ENCODE results near the gene TAS2R42.
A peak's percentile ranks its signal among the peaks of the same experiment; 100 is the strongest.

TAS2R42 gene, protein sequence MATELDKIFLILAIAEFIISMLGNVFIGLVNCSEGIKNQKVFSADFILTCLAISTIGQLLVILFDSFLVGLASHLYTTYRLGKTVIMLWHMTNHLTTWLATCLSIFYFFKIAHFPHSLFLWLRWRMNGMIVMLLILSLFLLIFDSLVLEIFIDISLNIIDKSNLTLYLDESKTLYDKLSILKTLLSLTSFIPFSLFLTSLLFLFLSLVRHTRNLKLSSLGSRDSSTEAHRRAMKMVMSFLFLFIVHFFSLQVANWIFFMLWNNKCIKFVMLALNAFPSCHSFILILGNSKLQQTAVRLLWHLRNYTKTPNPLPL

DNA sequence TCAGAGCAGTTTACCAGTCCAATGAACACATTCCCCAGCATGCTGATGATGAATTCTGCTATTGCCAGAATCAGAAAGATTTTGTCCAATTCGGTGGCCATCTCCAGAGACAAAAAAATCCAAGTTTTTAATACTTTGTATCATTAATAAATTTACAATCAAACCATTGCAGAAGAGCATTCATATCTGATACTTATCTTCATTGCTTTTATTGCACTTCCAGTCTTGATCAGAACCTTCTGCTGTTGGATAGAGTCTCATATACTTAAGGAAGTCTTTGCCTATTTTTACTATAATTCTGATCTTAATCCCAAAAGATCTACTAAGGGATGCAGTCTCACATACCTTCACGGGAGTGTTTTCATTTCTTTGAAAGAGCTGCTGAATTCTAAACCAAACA lies at the start of gene TAS2R42:
TAS2R42 (minus strand) TSS at position 101 of the 400 bp plus-strand sequence; CDS start at position 101, 0 bp downstream.
- TF ChIP-seq, protein P1, sequence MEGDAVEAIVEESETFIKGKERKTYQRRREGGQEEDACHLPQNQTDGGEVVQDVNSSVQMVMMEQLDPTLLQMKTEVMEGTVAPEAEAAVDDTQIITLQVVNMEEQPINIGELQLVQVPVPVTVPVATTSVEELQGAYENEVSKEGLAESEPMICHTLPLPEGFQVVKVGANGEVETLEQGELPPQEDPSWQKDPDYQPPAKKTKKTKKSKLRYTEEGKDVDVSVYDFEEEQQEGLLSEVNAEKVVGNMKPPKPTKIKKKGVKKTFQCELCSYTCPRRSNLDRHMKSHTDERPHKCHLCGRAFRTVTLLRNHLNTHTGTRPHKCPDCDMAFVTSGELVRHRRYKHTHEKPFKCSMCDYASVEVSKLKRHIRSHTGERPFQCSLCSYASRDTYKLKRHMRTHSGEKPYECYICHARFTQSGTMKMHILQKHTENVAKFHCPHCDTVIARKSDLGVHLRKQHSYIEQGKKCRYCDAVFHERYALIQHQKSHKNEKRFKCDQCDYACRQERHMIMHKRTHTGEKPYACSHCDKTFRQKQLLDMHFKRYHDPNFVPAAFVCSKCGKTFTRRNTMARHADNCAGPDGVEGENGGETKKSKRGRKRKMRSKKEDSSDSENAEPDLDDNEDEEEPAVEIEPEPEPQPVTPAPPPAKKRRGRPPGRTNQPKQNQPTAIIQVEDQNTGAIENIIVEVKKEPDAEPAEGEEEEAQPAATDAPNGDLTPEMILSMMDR (conservative IDR thresholded peaks at IDR 0.05) = no peak

DNA sequence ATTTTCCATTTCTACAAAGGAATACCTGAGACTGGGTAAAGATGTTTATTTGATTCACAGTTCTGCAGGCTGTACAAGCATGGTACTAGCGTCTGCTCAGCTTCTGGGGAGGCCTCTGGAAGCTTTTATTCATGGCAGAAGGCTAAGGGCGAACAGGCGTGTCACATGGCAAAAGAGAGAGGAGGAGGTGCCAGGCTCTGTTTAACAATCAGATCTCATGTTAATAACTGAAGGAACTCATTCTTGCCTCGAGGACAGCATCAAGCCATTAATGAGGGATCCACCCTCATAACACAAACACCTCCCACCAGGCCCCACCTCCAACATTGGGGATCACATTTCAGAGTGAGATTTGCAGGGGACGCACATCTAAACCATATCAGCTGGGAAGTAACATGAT lies 46.8 kb upstream of the TAS2R42 start:
- TF ChIP-seq, protein P1 (conservative IDR thresholded peaks at IDR 0.05) = no peak
- no peak overlapping the region for H3K27ac ChIP-seq

More for the DNA sequence above, at the start of gene TAS2R42:
- no peak within 1 kb of the TSS for H3K27ac ChIP-seq

DNA sequence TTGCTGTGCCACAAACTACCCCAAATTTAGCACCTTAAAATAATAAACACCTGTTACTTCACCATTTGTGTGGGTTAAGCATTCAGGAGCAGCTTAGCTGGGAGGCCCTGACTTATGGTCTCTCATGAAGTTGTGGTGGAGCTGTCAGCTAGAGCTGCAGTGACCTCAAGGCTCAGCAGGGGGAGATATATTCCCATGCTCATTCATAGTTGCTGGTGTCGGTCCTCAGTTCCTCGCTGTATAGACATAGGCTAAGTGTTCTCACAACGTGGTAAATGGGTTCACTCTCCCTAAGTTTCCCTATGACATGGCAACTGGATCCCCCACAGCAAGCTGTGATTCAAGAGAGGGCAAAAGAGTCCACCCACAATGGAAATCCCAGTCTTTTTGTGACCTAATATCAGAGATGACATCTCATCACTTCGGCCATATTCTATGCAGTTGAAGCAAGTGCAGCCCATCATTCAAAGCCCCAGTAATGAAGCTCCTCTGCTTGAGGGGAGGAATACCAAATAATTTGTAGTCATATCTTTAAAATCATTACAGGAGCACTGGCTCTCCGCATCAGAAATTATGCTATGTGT lies 41.7 kb upstream of the TAS2R42 start:
- H3K27ac ChIP-seq = no peak overlapping the region
- TF ChIP-seq, protein P1 (conservative IDR thresholded peaks at IDR 0.05) = peak; percentile 90

DNA sequence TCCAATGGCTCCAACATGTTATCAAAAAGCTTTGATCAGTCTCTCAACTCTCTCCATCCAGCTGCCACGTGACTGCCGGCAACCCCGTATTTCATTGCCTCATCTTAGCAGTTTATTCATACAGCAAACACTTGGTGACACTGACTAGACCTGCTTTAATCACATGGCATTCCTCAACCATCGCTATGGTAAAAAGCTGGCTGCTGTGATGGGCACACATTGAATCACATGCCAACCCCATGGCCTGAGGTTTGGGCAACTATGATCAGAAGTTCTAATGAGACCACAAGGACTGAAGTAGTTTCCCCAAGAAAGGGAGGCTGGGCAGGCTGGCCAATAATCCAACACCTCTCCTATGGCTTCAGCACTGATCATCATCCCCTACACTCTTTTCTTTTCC lies 40.6 kb upstream of the TAS2R42 start:
- TF ChIP-seq, protein P1 (conservative IDR thresholded peaks at IDR 0.05) = no peak
- no peak overlapping the region for H3K27ac ChIP-seq

DNA sequence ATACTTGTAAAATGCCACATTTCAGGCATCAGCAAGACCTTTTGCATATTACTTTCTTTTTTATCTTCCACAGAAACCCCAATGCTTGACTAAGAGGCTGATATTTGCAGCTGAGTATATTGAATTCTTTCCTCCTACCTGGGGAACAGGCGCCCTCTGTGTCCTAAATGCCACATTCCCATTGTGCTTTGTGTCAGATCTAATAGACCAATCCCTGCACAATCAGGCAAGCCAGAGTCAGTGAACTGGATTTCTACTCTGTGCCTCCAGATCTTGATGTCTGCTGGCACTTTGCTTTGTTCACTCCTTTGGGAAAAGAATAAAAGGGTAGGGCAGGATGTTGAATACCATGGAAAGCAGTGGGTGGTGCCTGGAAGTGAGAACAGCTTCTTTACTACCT lies 22.4 kb upstream of the TAS2R42 start:
- TF ChIP-seq, protein P1 (conservative IDR thresholded peaks at IDR 0.05) = peak; percentile 15; the same call in 1 of the 2 replicates
- no peak overlapping the region for H3K27ac ChIP-seq

DNA sequence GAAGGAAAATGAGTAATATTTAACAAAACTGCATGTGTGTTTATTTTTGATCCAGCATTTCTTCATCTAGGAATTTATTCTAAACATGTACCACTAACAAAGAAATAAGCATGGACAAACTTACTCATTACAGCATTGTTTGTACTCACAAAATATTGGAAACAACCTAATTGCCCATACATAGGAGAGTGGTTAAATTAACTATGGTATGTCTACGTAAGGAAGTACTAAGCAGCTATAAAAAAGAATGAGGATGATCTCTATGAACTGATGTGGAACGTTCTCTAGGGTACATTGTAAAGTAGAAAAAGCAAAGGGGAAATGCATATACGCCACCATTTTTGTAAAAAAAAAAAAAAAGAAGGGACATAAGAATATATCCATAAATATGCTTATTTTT lies 17.4 kb upstream of the TAS2R42 start:
- no peak overlapping the region for H3K27ac ChIP-seq
- TF ChIP-seq, protein P1 (conservative IDR thresholded peaks at IDR 0.05) = no peak

DNA sequence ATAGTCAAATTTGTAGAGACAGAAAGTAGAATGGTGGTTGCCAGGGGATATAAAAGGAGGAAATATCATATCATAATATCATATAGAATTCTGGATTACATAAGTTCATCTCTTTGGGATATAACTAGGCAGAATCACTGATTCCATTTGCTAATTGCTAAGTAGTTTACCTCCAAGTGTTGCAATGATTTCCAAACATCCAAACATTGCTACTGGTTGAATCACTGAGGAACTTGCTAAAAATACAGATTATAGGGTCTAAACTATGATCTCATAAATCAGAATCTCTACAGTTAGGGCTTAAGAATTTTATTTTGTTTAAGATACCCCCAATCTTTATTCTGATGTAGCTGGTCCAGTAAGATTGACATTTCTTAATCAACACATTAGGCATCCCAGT lies 16.1 kb upstream of the TAS2R42 start:
- no peak overlapping the region for H3K27ac ChIP-seq
- TF ChIP-seq, protein P1 (conservative IDR thresholded peaks at IDR 0.05) = no peak
